Tibial nerve (tissue), 4 donors: ENCODE measurements around the gene NSD2. TPM values are rescaled to one million over a fixed set of nuclear protein-coding genes. Genes with fewer than 3 reads are reported as not detected.

Experiments
- DNase-seq, 2 donors: peaks; one replicate each; pipeline ENCODE4 v3.0.0-alpha.2; 2019; ENCODE audit warnings: low spot score in 2 of 2
- H3K27ac ChIP-seq, 4 donors: fragments of 200-600 bp; sonication (generic) in 3 of 4; one replicate each; pipeline ENCODE4 v1.5.1; 2017 to 2019; ENCODE audit warnings: mild to moderate bottlenecking in 1 of 4
- H3K27me3 ChIP-seq, 2 donors: fragments of 200-600 bp; sonication (generic) in 1 of 2; one replicate each; pipeline versions ENCODE4 v1.5.1 to v1.6.0; 2017 to 2019
- H3K36me3 ChIP-seq, 3 donors: fragments of 200-600 bp; sonication (generic); one replicate each; pipeline ENCODE4 v1.5.1; 2018 to 2019
- H3K4me1 ChIP-seq, 4 donors: fragments of 200-600 bp; sonication (generic) in 3 of 4; one replicate each; pipeline ENCODE4 v1.5.1; 2017 to 2019
- H3K4me3 ChIP-seq, 4 donors: fragments of 200-600 bp; sonication (generic) in 3 of 4; one replicate each; pipeline ENCODE4 v1.5.1; 2017 to 2019; ENCODE audit warnings: mild to moderate bottlenecking in 1 of 4, moderate library complexity in 1 of 4
- H3K9me3 ChIP-seq, 4 donors: fragments of 200-600 bp; sonication (generic) in 3 of 4; one replicate each; pipeline ENCODE4 v1.5.1; 2017 to 2019
- EP300 ChIP-seq, 2 donors: sonication (generic); formaldehyde crosslinking; IDR thresholded peaks; one replicate each; pipeline ENCODE4 v1.6.1; 2017; ENCODE audit warnings: antibody characterized with exemption in 2 of 2, mild to moderate bottlenecking in 1 of 2
- POLR2A ChIP-seq, 2 donors: fragments of 450-650 bp; IDR thresholded peaks; one replicate each; pipeline ENCODE4 v1.6.1; 2017; ENCODE audit warnings: antibody characterized with exemption in 2 of 2, mild to moderate bottlenecking in 2 of 2, moderate library complexity in 2 of 2
- WGBS, 2 donors: methylation state at CpG; one replicate each; pipeline ENCODE4 v1.1.5; 2018; 5-methylcytosine and 5-hydroxymethylcytosine counted together
- total RNA-seq, 4 donors: library from RNA; depleted of rRNA; stranded (reverse); fragments of >200 nt; gene quantifications; one replicate each; pipeline ENCODE4 v1.1.0, GENCODE V29; 2016
- TF ChIP-seq, protein P1 (sequence below), 5 experiments: fragments of 200-600 bp in 3 of 5; fragments of 450-650 bp in 2 of 5; sonication (generic) in 3 of 5; IDR thresholded peaks; one replicate each; pipeline ENCODE4 v1.5.1; 2016 to 2019; ENCODE audit warnings: antibody characterized with exemption in 5 of 5, mild to moderate bottlenecking in 3 of 5, moderate library complexity in 2 of 5

The NSD2 gene
- total RNA-seq, 4 donors from 2014 or later, result 27.2 to 45.6 (median 32.2) TPM

DNA sequence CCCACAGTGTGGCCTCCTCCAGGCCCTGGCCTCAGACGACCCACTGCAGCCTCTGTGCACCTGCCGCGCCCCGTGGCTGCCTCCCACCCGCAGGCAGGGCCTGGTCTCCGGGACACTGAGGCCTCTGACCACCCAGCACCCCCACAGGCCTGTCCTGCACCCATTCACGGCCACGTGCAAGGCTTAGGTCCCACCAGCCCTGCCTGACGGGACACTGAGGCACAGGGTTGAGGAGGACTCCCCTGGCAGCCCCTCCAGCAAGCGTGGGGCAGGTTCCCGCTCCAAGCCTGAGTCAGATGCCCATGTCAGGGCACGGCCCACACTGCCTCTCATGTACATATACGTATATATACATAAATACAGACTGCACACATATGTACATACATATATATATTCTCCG is 114.1 kb downstream of the NSD2 start:
- peaks cover 2 to 98% (median 45%) of the 10 kb centered on the region in 3 donors for H3K36me3 ChIP-seq
- peaks cover 0 to 5% (median 0%) of the 10 kb centered on the region in 4 donors for H3K4me1 ChIP-seq
- TF ChIP-seq, protein P1, sequence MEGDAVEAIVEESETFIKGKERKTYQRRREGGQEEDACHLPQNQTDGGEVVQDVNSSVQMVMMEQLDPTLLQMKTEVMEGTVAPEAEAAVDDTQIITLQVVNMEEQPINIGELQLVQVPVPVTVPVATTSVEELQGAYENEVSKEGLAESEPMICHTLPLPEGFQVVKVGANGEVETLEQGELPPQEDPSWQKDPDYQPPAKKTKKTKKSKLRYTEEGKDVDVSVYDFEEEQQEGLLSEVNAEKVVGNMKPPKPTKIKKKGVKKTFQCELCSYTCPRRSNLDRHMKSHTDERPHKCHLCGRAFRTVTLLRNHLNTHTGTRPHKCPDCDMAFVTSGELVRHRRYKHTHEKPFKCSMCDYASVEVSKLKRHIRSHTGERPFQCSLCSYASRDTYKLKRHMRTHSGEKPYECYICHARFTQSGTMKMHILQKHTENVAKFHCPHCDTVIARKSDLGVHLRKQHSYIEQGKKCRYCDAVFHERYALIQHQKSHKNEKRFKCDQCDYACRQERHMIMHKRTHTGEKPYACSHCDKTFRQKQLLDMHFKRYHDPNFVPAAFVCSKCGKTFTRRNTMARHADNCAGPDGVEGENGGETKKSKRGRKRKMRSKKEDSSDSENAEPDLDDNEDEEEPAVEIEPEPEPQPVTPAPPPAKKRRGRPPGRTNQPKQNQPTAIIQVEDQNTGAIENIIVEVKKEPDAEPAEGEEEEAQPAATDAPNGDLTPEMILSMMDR (IDR thresholded peaks at IDR 0.05), result no peak
- TF ChIP-seq EP300 (IDR thresholded peaks at IDR 0.05) (no peak), POLR2A (IDR thresholded peaks at IDR 0.05) (no peak)
- WGBS, 2 donors, result 79 to 84% methylated on average over 14 of the region's 14 CpGs
- DNase-seq, result no peak
- H3K4me3 ChIP-seq, result no peak overlapping the region
- H3K27ac ChIP-seq, result no peak overlapping the region
- H3K9me3 ChIP-seq, result no peaks in the 10 kb centered on the region
- H3K27me3 ChIP-seq, result no peaks in the 10 kb centered on the region

DNA sequence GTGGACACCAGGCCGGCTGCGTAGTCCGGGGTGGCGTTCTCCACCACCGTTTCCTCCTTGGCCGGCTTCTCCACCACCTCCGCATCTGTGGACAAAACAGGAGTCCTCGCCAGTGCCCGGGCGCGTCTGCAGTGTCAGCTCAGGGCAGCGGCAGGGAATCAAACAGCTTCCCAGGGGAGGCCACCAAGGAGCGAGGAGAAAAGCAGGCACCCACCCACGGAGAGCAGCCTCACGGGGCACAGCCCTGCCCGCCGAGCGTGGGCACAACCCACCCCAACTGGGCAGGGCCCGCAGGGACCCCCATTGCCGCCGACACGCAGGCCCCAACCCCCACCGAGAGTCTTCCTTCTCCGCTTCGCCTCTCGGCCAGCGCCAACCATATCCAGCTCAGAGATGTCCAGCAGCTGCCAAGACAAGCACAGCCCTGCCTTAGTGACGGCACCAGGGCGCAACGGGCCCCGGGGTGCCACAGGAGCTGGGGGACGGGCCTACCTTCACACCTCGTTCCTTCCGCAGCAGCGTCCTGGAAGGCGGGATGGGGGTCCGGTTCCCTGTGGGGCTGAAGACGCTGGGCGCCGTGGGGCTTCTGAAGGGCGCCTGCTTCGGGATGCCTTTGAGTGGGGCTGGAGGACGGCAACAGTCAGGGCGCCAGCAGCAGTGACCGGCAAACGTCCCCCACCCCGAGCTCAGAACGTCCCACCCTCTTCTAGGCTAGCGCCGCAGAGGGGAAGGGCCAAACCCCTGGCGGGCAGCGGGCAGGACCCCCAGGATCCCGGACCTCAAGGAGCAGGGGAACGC is 114.8 kb downstream of the NSD2 start:
- no peak for DNase-seq
- Histone ChIP-seq H3K4me3 (no peak overlapping the region), H3K27ac (no peak overlapping the region), H3K9me3 (no peaks in the 10 kb centered on the region), H3K4me1 (peaks cover 0 to 5% (median 0%) of the 10 kb centered on the region in 4 donors), H3K27me3 (no peaks in the 10 kb centered on the region), H3K36me3 (peaks cover 2 to 98% (median 45%) of the 10 kb centered on the region in 3 donors)
- TF ChIP-seq, protein P1 (IDR thresholded peaks at IDR 0.05), result no peak
- TF ChIP-seq POLR2A (IDR thresholded peaks at IDR 0.05), result no peak
- no peak for TF ChIP-seq EP300 (IDR thresholded peaks at IDR 0.05)
- WGBS, 2 donors, result 89 to 91% methylated on average over 51 to 54 of the region's 54 CpGs

DNA sequence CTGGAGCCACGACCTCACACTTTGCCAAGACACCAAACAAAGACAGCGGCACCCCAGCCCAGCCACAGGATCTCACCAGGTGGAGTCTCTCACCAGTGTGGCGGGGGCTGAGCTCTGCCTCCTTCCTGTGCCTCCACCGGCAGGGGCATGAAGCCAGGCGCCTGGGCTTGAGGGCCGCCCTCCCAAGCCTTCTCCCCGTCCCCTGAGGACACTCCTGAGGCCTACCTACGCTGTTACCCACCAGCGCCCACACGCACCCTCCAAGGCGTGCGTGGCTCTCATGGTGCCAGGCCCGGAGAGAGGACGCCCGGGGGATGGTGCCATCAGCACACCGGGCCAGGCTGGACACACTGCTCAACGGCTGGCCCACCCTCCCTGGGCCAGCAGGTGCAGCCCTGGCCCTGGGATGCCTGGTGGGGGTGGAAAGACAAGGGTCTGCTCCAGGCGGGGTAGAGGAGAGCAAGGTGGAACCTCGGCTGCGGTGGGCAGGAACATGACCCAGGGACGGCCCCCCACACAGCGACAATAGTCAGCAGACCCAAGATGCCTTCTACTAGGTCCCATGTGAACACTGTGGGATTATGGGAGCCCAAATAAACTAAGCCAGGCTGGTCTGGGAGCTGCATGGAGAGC is 115.5 kb downstream of the NSD2 start:
- 86 to 91% methylated on average over 17 to 21 of the region's 22 CpGs for WGBS, 2 donors
- no peak for DNase-seq
- Histone ChIP-seq H3K27ac (no peak overlapping the region), H3K36me3 (peaks cover 2 to 98% (median 45%) of the 10 kb centered on the region in 3 donors), H3K4me3 (no peak overlapping the region), H3K27me3 (no peaks in the 10 kb centered on the region), H3K9me3 (no peaks in the 10 kb centered on the region), H3K4me1 (peaks cover 0 to 5% (median 0%) of the 10 kb centered on the region in 4 donors)
- TF ChIP-seq EP300 (IDR thresholded peaks at IDR 0.05), result no peak
- TF ChIP-seq, protein P1 (IDR thresholded peaks at IDR 0.05), result no peak
- no peak for TF ChIP-seq POLR2A (IDR thresholded peaks at IDR 0.05)

DNA sequence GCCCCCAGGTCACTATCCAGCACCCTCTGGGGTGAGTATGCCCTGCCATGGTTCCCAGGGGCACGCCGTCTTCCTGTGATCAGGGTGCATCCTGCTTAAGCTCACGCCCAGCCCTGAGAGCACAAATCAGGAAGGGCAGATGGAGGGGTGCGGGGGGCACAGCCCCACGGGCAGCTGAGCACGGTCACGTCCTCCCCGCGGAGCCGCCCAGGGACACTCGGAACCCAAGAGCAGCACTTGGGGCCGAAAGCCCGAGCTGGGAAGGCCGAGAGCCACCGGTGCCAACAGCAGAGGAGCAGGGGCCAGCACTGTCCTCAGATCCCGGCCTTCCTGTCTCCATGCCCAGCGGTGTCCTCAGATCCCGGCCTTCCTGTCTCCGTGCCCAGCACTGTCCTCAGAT is 116.1 kb downstream of the NSD2 start:
- Histone ChIP-seq H3K9me3 (no peaks in the 10 kb centered on the region), H3K4me1 (peaks cover 0 to 3% (median 0%) of the 10 kb centered on the region in 4 donors), H3K36me3 (peaks cover 2 to 100% (median 45%) of the 10 kb centered on the region in 3 donors), H3K4me3 (no peak overlapping the region), H3K27ac (no peak overlapping the region), H3K27me3 (no peaks in the 10 kb centered on the region)
- 87 to 95% methylated on average over 6 to 16 of the region's 19 CpGs for WGBS, 2 donors
- DNase-seq, result no peak
- TF ChIP-seq, protein P1 (IDR thresholded peaks at IDR 0.05), result no peak
- no peak for TF ChIP-seq POLR2A (IDR thresholded peaks at IDR 0.05)
- no peak for TF ChIP-seq EP300 (IDR thresholded peaks at IDR 0.05)
